Panc1 (cell line): ENCODE measurements around the gene IL17RB. TPM values are rescaled to one million over a fixed set of nuclear protein-coding genes. Genes with fewer than 3 reads are reported as not detected.

ENCODE experiments used
- ATAC-seq: fragments of 200-7000 bp; cut with Tn5 transposase; 2 replicates; pipeline ENCODE4 v1.9.1; 2020; ENCODE audit warnings: mild to moderate bottlenecking, moderate library complexity
- BruUV-seq: library from RNA; stranded (reverse); fragments of 400-500 nt; replicated peaks from 2 replicates; lab custom pipeline; 2021; lab: Mats Ljungman, UMichigan
- CTCF ChIA-PET: fragments of 300-600 bp; sonication (Branson Sonifier 250); formaldehyde crosslinking; loops from one replicate; lab custom pipeline; 2022; ENCODE audit warnings: antibody characterized with exemption; lab: Charles Lee
- POLR2A ChIA-PET: fragments of 300-600 bp; sonication (Branson Sonifier 250); formaldehyde crosslinking; loops from one replicate; lab custom pipeline; 2022; ENCODE audit warnings: antibody characterized with exemption; lab: Charles Lee
- DNase-seq: peaks from one replicate; pipeline ENCODE4 v3.0.0-alpha.2; 2010; ENCODE audit warnings: low read depth, low spot score
- H3K27ac ChIP-seq: 2 replicates; pipeline ENCODE4 v1.5.1; 2011; ENCODE audit warnings: mild to moderate bottlenecking, low read length, inconsistent platforms
- H3K27me3 ChIP-seq: fragments of 200-500 bp; sonication (Bioruptor generic); 2 replicates; pipeline ENCODE4 v1.6.0; 2014; ENCODE audit warnings: low read length, inconsistent platforms; ENCODE audit not compliant: control insufficient read depth, insufficient read depth
- H3K36me3 ChIP-seq: fragments of 200-500 bp; sonication (Bioruptor generic); 2 replicates; pipeline ENCODE4 v1.5.1; 2014; ENCODE audit warnings: inconsistent platforms, mild to moderate bottlenecking, low read length, moderate library complexity; ENCODE audit not compliant: control insufficient read depth, insufficient read depth
- H3K4me1 ChIP-seq: 2 replicates; pipeline ENCODE4 v1.5.1; 2011; ENCODE audit warnings: inconsistent platforms, mild to moderate bottlenecking, low read length, moderate library complexity; ENCODE audit not compliant: control insufficient read depth, insufficient read depth
- H3K4me3 ChIP-seq, 2 experiments: 2 replicates each; pipeline ENCODE4 v1.5.1; 2011 to 2012; ENCODE audit warnings: low read depth in 2 of 2, low read length in 2 of 2, mild to moderate bottlenecking in 2 of 2, inconsistent platforms in 1 of 2, moderate library complexity in 1 of 2
- H3K9me3 ChIP-seq: fragments of 200-500 bp; sonication (Bioruptor generic); 2 replicates; pipeline ENCODE4 v1.5.1; 2014; ENCODE audit warnings: low read depth, mild to moderate bottlenecking, inconsistent platforms, low read length, moderate library complexity; ENCODE audit not compliant: control insufficient read depth, insufficient read depth
- CTCF ChIP-seq: fragments of 450-650 bp; IDR thresholded peaks from 2 replicates; pipeline ENCODE4 v1.5.1; 2017; ENCODE audit warnings: mild to moderate bottlenecking
- POLR2AphosphoS5 ChIP-seq: IDR thresholded peaks from 2 replicates; pipeline ENCODE4 v1.6.1; 2012; ENCODE audit warnings: mild to moderate bottlenecking, low read depth, low read length, moderate library complexity
- REST ChIP-seq, 2 experiments: IDR thresholded peaks; 2 replicates each; pipeline ENCODE4 v1.6.1; 2011 to 2012; ENCODE audit warnings: low read depth in 2 of 2, control low read depth in 1 of 2, low read length in 1 of 2, mild to moderate bottlenecking in 1 of 2, moderate library complexity in 1 of 2; ENCODE audit not compliant: insufficient read depth in 1 of 2
- SIN3A ChIP-seq: IDR thresholded peaks from 2 replicates; pipeline ENCODE4 v1.6.1; 2012; ENCODE audit warnings: low read depth, mild to moderate bottlenecking, low read length, moderate library complexity, borderline replicate concordance; ENCODE audit not compliant: insufficient read depth
- TCF7L2 ChIP-seq: IDR thresholded peaks from 2 replicates; pipeline ENCODE4 v1.6.1; 2011; ENCODE audit warnings: mild to moderate bottlenecking, low read depth, low read length, inconsistent platforms
- in situ Hi-C: cut with HindIII; loops from 2 replicates; pipeline ENCODE4 v1.10.0; 2016; ENCODE audit warnings: low sequenced_read_pairs, low pct_unique_long_range_greater_than_20kb
- intact Hi-C: fragments of 100-400 bp; cut with micrococcal nuclease; formaldehyde crosslinking; loops from one replicate; pipeline ENCODE4 v1.10.0; 2022; ENCODE audit not compliant: unreplicated experiment
- total RNA-seq: library from RNA; stranded (reverse); gene quantifications from one replicate; pipeline ENCODE4 v1.2.1, GENCODE V29; 2021; ENCODE audit not compliant: unreplicated experiment

Gene IL17RB
- total RNA-seq, 1 experiment from 2014 or later = 15.9 TPM

- POLR2A ChIA-PET = no interaction called here
- TF ChIP-seq REST (IDR thresholded peaks at IDR 0.05; ENCODE audit: insufficient read depth in 1 of 2, low read depth in 2 of 2, low read length in 1 of 2) (no peak), SIN3A (no peak), POLR2AphosphoS5 (no peak), CTCF (no peak), TCF7L2 (no peak)
- Histone ChIP-seq H3K4me3 (no peak overlapping the region), H3K4me1 (no peaks in the 10 kb centered on the region), H3K27ac (no peak overlapping the region), H3K36me3 (peaks cover 8% of the 10 kb centered on the region; the same call in 1 of the 2 replicates), H3K27me3 (no peaks in the 10 kb centered on the region), H3K9me3 (no peaks in the 10 kb centered on the region)
- ATAC-seq (no peak), DNase-seq (no peak)
- CTCF ChIA-PET = no interaction called here
- in situ Hi-C loops (no loop called here), intact Hi-C loops (no loop called here)
- no TSS peak for BruUV-seq
Observed at GRCh38 chr3:53858096-53858741, 11.9 kb downstream of the IL17RB start.

- Histone ChIP-seq H3K27ac (no peak overlapping the region), H3K27me3 (no peaks in the 10 kb centered on the region), H3K4me1 (no peaks in the 10 kb centered on the region), H3K9me3 (no peaks in the 10 kb centered on the region), H3K36me3 (peaks cover 8% of the 10 kb centered on the region; the same call in 1 of the 2 replicates), H3K4me3 (no peak overlapping the region)
- no peak for DNase-seq
- no TSS peak for BruUV-seq
- ChIA-PET POLR2A (no interaction called here), CTCF (no interaction called here)
- in situ Hi-C loops = no loop called here
- ATAC-seq = no peak
- intact Hi-C loops = no loop called here
- TF ChIP-seq TCF7L2 (no peak), CTCF (no peak), POLR2AphosphoS5 (no peak), SIN3A (no peak), REST (IDR thresholded peaks at IDR 0.05; ENCODE audit: insufficient read depth in 1 of 2, low read depth in 2 of 2, low read length in 1 of 2) (no peak)
Observed at GRCh38 chr3:53859178-53859577, 12.8 kb downstream of the IL17RB start.
